Aorta (tissue), 5 donors: Measurements from ENCODE around the gene TLCD3B. TPM values are rescaled to one million over a fixed set of nuclear protein-coding genes. Genes with fewer than 3 reads are reported as not detected.
A peak's percentile ranks its signal among the peaks of the same experiment; 100 is the strongest.

Source experiments
- ATAC-seq: fragments of 200-7000 bp; cut with Tn5 transposase; one replicate; pipeline ENCODE4 v1.9.1; 2022; ENCODE audit warnings: moderate library complexity; ENCODE audit not compliant: low FRiP score
- DNase-seq, 2 donors: peaks; one replicate each; pipeline ENCODE4 v3.0.0-alpha.2; 2020
- H3K27ac ChIP-seq, 2 donors: one replicate each; pipeline ENCODE4 v1.5.1; 2013; ENCODE audit warnings: low read length in 2 of 2, mild to moderate bottlenecking in 2 of 2, moderate library complexity in 2 of 2, control low read depth in 1 of 2, inconsistent platforms in 1 of 2, low read depth in 1 of 2
- H3K27me3 ChIP-seq, 2 donors: one replicate each; pipeline ENCODE4 v1.6.1; 2013; ENCODE audit warnings: control low read depth in 1 of 2, low read length in 1 of 2, mild to moderate bottlenecking in 1 of 2, moderate library complexity in 1 of 2; ENCODE audit not compliant: insufficient read depth in 2 of 2, control insufficient read depth in 1 of 2
- H3K36me3 ChIP-seq, 2 donors: one replicate each; pipeline ENCODE4 v1.6.1; 2013; ENCODE audit warnings: control low read depth in 1 of 2, low read length in 1 of 2, mild to moderate bottlenecking in 1 of 2; ENCODE audit not compliant: insufficient read depth in 2 of 2, control insufficient read depth in 1 of 2
- H3K4me1 ChIP-seq, 2 donors: one replicate each; pipeline ENCODE4 v1.6.1; 2013; ENCODE audit warnings: low read length in 2 of 2, control low read depth in 1 of 2, mild to moderate bottlenecking in 1 of 2, moderate library complexity in 1 of 2; ENCODE audit not compliant: insufficient read depth in 2 of 2, control insufficient read depth in 1 of 2
- H3K4me3 ChIP-seq, 2 donors: one replicate each; pipeline ENCODE4 v1.5.1; 2013; ENCODE audit warnings: low read length in 2 of 2, control low read depth in 1 of 2, mild to moderate bottlenecking in 1 of 2
- H3K9me3 ChIP-seq: one replicate; pipeline ENCODE4 v1.6.1; 2013; ENCODE audit warnings: mild to moderate bottlenecking, low read length; ENCODE audit not compliant: control insufficient read depth
- WGBS, 2 donors: extraction: QIAGEN DNeasy Blood & Tissue Kit; methylation state at CpG; one replicate each; pipeline ENCODE4 v1.1.7; 2013; 5-methylcytosine and 5-hydroxymethylcytosine counted together
- intact Hi-C, 2 donors: fragments of 100-400 bp; cut with DNase I; formaldehyde crosslinking; loops; one replicate each; pipeline versions ENCODE4 v1.14.2 to v1.15.0; 2022
- polyA plus RNA-seq, 2 donors: library from polyadenylated mRNA; stranded (reverse); fragments of 200-250 nt; gene quantifications; one replicate each; pipeline ENCODE4 v1.2.3, GENCODE V29; 2013
- total RNA-seq, 2 donors: library from RNA; stranded (reverse); fragmentation: NEBNext Ultra II Directional; extraction: Animal tissue kit (Norgen Biotek cat#: 25700); gene quantifications; one replicate each; pipeline ENCODE4 v1.2.1, GENCODE V29; 2021
- donor health status: healthy with polysubstance abuse.
- donor health status: Bipolar disorder and iron deficiency.
- donor health status: DM: no; HTN: no; CAD: no.
- donor health status: DM: no; HTN: no; CAD: no.
- donor health status: DM: yes; HTN: yes; CAD: no.

Gene TLCD3B
- total and polyA plus RNA-seq, 4 donors, result not detected

DNA sequence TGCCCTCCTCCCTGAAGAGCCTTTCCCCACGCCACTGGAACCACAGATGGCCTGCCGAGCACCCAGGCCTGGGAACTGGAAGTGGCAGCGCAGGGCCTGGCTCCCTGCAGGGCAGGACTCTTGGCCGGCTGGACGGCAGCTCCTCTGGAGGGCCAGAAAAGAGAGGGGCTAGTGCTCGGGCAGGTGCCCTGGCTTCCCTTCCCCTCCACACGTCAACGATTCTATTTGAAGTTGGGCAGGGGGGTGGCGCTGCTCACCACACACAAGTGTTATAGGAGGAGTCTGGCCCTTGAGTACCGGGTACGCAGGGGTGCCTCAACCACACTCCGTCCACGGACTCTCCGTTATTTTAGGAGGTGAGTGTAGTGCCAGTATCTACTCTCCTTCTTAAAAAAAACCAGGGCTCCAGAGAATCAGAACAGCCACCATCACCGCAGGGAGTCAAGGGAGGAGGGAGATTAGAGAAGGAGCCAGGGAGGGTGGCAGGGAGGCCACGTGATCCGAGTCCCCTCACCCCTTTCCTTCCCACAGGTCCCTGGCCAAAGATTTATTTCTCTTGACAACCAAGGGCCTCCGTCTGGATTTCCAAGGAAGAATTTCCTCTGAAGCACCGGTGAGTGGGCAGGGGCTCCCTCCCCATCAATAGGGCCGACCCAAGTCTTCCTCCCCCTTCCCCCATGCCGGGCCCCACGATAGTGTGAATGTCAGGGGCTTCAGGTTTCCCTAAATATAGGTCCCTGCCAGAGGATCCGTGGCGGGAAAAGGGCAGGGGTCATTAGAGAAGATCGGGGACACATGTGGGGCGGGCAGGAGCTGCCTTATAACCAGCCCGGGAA, 33.0 kb upstream of the TLCD3B start:
- H3K27ac ChIP-seq, result peak overlapping the region; percentile 93 to 94
- no peaks in the 10 kb centered on the region for H3K27me3 ChIP-seq
- peak overlapping the region; percentile 57 to 75 for H3K4me3 ChIP-seq
- DNase-seq (peak; percentile 87 to 88), ATAC-seq (peak; percentile 54)
- intact Hi-C loops, result loop anchor here in 1 of 2 donors (5.0 to 10.0 kb wide), 2 partner anchors 58 to 341 kb away; partner anchors contain the start of genes MAPK3 and ZNF771
- no peaks in the 10 kb centered on the region for H3K9me3 ChIP-seq
- H3K4me1 ChIP-seq, result no peaks in the 10 kb centered on the region
- WGBS, 2 donors, result 1 to 3% methylated on average over 26 to 27 of the region's 27 CpGs
- peaks cover 0 to 7% of the 10 kb centered on the region in 2 donors for H3K36me3 ChIP-seq

DNA sequence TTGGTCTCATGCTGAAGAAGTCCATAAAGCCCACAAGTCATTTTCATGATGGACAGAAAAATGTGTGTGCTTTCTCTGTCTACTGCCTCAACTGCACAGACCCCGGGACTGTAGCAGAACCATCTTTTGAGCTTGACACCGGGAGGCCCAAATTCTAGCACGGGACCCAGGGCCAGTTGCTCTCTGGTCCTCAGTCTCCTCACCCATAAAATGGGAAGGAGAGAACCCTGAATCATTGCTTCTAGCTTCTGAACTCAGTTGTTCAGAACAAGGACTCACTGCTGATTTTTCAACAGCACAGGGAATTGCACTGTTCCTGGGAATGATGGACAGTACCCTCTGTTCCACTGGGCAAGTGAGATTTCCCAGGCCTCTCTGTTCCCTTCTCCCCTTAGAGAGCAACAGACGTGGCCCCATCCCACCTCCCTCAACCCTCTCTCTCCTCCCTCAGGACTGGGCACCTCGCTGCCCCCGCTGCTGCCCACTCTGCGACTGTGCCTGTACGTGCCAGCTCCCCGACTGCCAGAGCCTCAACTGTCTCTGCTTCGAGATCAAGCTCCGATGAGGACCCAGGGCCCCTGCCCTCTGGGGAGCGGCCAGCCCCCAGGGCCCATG, 32.3 kb upstream of the TLCD3B start:
- Histone ChIP-seq H3K36me3 (peaks cover 0 to 2% of the 10 kb centered on the region in 2 donors), H3K4me1 (no peaks in the 10 kb centered on the region), H3K4me3 (peak overlapping the region in 1 of 2 donors; percentile 75), H3K9me3 (no peaks in the 10 kb centered on the region), H3K27me3 (no peaks in the 10 kb centered on the region), H3K27ac (peak overlapping the region; percentile 93 to 94)
- DNase-seq (peak in 1 of 2 donors; percentile 59), ATAC-seq (no peak)
- intact Hi-C loops, result loop anchor here in 1 of 2 donors (5.0 to 10.0 kb wide), 2 partner anchors 59 to 341 kb away; partner anchors contain the start of genes MAPK3 and ZNF771
- WGBS, 2 donors, result 25 to 28% methylated on average over 12 of the region's 12 CpGs

DNA sequence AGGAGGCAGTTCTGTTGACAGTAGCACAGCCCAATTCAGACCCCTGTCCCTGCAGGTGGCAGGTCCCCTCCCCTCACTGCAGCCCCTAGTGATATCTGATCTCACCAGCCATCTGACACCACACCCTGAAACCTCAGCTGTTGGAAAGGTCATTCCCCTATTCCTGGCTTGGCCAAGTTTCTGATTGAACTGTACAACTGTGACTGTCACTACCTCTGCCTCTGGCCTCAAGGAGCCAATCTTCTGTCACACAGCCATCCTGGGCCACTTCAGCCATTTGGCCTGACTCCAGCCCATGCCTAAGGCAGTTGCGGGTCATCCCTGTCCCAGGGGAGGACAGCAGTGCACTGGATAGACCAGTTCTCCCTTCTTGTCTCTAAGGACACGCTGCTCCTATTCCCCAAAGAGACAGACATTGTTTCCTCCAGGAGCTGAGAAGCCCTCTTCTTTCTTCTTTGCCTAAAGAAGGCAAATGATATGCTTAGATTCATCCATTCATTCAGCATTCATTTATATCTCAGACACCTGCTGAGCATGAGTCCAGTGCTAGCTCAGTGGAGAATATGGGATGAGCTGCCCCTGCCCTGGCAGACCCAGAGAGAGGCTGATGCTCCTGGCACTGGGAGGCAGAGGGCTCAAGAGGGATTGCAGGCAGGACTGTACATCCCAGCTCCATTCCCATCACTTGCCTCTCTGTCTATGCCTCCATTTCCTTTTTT, 29.9 kb upstream of the TLCD3B start:
- ATAC-seq (no peak), DNase-seq (no peak)
- intact Hi-C loops, result loop anchor here in 1 of 2 donors (5.0 to 10.0 kb wide), 2 partner anchors 61 to 344 kb away; partner anchors contain the start of genes MAPK3 and ZNF771
- Histone ChIP-seq H3K27ac (peak overlapping the region in 1 of 2 donors; percentile 28), H3K36me3 (no peaks in the 10 kb centered on the region), H3K4me1 (no peaks in the 10 kb centered on the region), H3K27me3 (no peaks in the 10 kb centered on the region), H3K4me3 (no peak overlapping the region), H3K9me3 (no peaks in the 10 kb centered on the region)
- WGBS, 2 donors, result 63 to 66% methylated on average over 2 of the region's 2 CpGs

GRCh38 chr16:30060346-30060745, 29.3 kb upstream of the TLCD3B start:
- Histone ChIP-seq H3K4me3 (no peak overlapping the region), H3K4me1 (no peaks in the 10 kb centered on the region), H3K36me3 (no peaks in the 10 kb centered on the region), H3K9me3 (no peaks in the 10 kb centered on the region), H3K27ac (no peak overlapping the region), H3K27me3 (no peaks in the 10 kb centered on the region)
- intact Hi-C loops, result loop anchor here in 1 of 2 donors (5.0 to 10.0 kb wide), 2 partner anchors 62 to 344 kb away; partner anchors contain the start of genes MAPK3 and ZNF771
- ATAC-seq (no peak), DNase-seq (no peak)
- 88% methylated on average over 4 of the region's 4 CpGs for WGBS, 2 donors

DNA sequence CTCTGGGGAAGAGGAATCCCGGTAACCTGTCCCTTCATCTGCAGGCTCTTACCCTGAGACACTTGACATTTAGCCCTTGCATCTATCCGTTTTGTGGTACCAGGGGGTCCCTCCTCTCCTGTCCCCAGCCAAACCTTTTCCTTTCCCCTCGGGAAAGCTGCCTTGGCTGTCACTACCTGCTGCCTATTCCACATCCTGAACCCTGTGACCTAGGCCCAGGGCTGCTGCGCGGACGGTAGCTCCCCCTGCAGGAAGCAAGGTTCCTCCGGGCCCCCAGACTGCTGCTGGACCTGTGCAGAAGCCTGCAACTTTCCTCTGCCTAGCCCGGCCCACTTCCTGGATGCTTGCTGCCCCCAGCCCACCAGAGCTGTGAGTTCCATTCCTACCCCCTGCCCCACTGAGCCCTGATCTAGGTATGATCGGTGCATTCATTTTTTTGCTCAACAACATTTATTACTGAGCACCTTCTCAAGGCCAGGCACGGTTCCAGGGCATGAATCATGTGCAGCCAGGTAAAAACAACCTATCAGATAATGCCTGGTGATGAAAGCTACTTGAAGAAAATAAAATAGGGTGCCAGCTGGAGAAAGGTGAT, 24.0 kb upstream of the TLCD3B start:
- no peaks in the 10 kb centered on the region for H3K27me3 ChIP-seq
- H3K36me3 ChIP-seq, result no peaks in the 10 kb centered on the region
- ATAC-seq, result no peak

GRCh38 chr16:30054451-30054850, 23.4 kb upstream of the TLCD3B start:
- no peaks in the 10 kb centered on the region for H3K4me1 ChIP-seq
- ATAC-seq (no peak), DNase-seq (no peak)
- H3K9me3 ChIP-seq, result no peaks in the 10 kb centered on the region
- H3K27me3 ChIP-seq, result no peaks in the 10 kb centered on the region
- intact Hi-C loops, result no loop called here
- WGBS, 2 donors, result 82 to 84% methylated on average over 8 of the region's 8 CpGs
- H3K4me3 ChIP-seq, result no peak overlapping the region
- no peaks in the 10 kb centered on the region for H3K36me3 ChIP-seq
- H3K27ac ChIP-seq, result no peak overlapping the region

More for the DNA sequence above, 24.0 kb upstream of the TLCD3B start:
- no peak overlapping the region for H3K27ac ChIP-seq
- 57 to 60% methylated on average over 10 of the region's 10 CpGs for whole genome bisulfite sequencing, 2 donors
- intact Hi-C loops, result no loop called here
- DNase-seq, result no peak
- H3K9me3 ChIP-seq, result no peaks in the 10 kb centered on the region
- no peaks in the 10 kb centered on the region for H3K4me1 ChIP-seq
- H3K4me3 ChIP-seq, result no peak overlapping the region

DNA sequence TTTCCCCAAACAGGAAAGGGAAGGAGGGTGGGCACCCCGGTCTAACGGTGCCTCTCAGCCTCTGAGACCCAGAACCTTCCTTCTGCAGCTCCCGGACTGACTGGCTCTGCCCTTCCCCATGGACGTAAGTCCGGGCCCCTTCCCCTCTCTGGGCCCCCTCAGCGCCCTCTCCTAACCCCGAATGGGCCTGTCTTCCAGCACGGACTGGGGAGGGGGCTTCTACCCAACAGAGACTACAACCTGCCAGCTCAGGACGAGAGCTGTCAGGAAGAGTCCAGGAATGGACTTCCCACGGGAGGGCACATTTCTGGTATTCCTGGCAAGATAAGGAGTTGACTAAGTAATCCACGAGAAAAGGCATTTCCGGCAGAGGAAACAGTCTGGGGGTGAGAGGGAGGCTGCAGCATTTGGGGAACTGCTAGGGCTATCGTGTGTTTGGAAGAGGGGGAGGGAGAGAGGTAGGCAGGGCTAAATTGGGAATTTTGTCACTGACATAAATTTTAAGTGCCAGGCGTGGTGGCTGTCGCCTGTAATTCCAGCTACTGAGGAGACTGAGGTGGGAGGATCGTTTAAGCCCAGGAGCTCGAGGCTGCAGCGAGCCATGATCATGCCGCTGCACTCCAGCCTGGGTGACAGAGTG, 22.4 kb upstream of the TLCD3B start:
- H3K4me3 ChIP-seq, result peak overlapping the region; percentile 2 to 52
- no peak overlapping the region for H3K27ac ChIP-seq
- DNase-seq (peak in 1 of 2 donors; percentile 60), ATAC-seq (peak; percentile 46)
- H3K9me3 ChIP-seq, result no peaks in the 10 kb centered on the region
- no peaks in the 10 kb centered on the region for H3K27me3 ChIP-seq
- no peaks in the 10 kb centered on the region for H3K36me3 ChIP-seq
- intact Hi-C loops, result no loop called here
- WGBS, 2 donors, result 2% methylated on average over 18 to 19 of the region's 19 CpGs
- no peaks in the 10 kb centered on the region for H3K4me1 ChIP-seq
